Ectodermal cell (in vitro differentiated cells): ENCODE results near the gene MACC1.
"Not testable (repeated sequence)": the region's sequence is repeated elsewhere in the genome, so short reads cannot be mapped to it uniquely, and the experiment has no call there.

Experiments used
- H3K27ac ChIP-seq: 2 replicates; pipeline ENCODE4 v1.7.0; 2013; ENCODE audit warnings: mild to moderate bottlenecking, low read depth, low read length; ENCODE audit not compliant: insufficient read depth, poor library complexity, severe bottlenecking
- H3K27me3 ChIP-seq: 2 replicates; pipeline ENCODE4 v1.7.0; 2013; ENCODE audit warnings: mild to moderate bottlenecking, low read length; ENCODE audit not compliant: insufficient read depth, control insufficient read depth, poor library complexity, severe bottlenecking
- H3K36me3 ChIP-seq: one replicate; pipeline ENCODE4 v1.7.0; 2013; ENCODE audit warnings: low read length; ENCODE audit not compliant: control insufficient read depth, insufficient read depth
- H3K4me1 ChIP-seq: one replicate; pipeline ENCODE4 v1.7.0; 2013; ENCODE audit warnings: low read length; ENCODE audit not compliant: control insufficient read depth, insufficient read depth
- H3K4me3 ChIP-seq: 2 replicates; pipeline ENCODE4 v1.7.0; 2013; ENCODE audit warnings: low read depth, low read length, control low read depth; ENCODE audit not compliant: insufficient read depth
- H3K9me3 ChIP-seq: 2 replicates; pipeline ENCODE4 v1.7.0; 2013; ENCODE audit warnings: mild to moderate bottlenecking, low read length, moderate library complexity; ENCODE audit not compliant: control insufficient read depth
- WGBS, 2 experiments: methylation state at CpG; one replicate each; pipeline ENCODE4 v1.1.7; 2013; ENCODE audit warnings: missing lambda C conversion rate in 2 of 2; 5-methylcytosine and 5-hydroxymethylcytosine counted together

The MACC1 gene

DNA sequence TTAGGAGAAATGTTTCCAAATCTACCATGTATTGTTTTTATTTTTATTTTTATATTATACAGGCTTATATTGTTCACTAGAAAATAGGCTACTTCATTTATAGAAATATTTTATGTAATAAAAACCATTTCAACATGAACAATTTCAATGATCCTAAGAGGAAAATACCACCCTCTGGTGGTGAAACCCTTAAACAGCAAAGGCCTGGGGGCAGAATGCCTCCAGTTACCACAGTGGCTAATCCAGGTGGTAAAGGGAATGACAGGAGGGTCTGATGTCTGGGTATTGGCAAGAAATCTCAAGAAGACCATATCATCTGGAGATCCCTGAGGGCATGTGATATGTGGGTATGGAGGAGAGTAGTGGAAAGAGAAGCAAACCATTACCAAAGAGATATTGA lies 19.3 kb downstream of the MACC1 start:
- H3K9me3 ChIP-seq = no peaks in the 10 kb centered on the region
- no peaks in the 10 kb centered on the region for H3K27me3 ChIP-seq
- H3K4me3 ChIP-seq = no peak overlapping the region
- H3K36me3 ChIP-seq = no peaks in the 10 kb centered on the region
- H3K4me1 ChIP-seq = no peaks in the 10 kb centered on the region
- no peak overlapping the region for H3K27ac ChIP-seq

DNA sequence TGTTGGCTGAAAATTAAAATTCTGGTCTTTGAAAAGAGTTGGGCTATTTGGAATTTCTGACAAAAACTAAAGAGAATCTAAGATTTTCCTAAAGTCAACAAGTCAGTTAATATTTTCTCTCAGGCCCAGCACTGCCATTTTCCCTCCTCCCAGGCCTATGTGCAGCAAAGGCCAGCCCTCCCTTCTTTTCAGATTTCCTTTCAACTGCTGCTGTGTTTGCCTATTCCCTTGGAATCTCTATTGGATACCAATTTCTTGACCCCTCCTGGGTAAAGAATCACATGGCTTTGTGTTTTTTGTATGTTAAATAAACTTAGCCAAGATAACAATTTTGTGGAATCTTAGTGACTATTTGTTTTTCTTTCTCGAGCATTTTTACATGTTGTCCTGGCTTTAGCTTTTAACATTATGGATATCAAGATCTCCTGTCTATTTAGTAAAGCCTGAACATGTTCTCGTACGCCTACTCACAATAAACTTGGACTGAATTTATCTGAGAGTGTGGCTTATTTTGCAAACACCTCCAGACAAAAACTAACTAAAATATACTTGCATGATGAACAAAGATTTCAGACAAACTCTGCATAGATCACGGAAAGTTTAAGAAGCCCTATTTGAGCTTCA lies 19.9 kb downstream of the MACC1 start:
- Histone ChIP-seq H3K36me3 (no peaks in the 10 kb centered on the region), H3K27ac (no peak overlapping the region), H3K4me1 (no peaks in the 10 kb centered on the region), H3K4me3 (no peak overlapping the region), H3K9me3 (no peaks in the 10 kb centered on the region), H3K27me3 (no peaks in the 10 kb centered on the region)
- 93 to 94% methylated on average over 4 of the region's 4 CpGs for WGBS, 2 experiments

DNA sequence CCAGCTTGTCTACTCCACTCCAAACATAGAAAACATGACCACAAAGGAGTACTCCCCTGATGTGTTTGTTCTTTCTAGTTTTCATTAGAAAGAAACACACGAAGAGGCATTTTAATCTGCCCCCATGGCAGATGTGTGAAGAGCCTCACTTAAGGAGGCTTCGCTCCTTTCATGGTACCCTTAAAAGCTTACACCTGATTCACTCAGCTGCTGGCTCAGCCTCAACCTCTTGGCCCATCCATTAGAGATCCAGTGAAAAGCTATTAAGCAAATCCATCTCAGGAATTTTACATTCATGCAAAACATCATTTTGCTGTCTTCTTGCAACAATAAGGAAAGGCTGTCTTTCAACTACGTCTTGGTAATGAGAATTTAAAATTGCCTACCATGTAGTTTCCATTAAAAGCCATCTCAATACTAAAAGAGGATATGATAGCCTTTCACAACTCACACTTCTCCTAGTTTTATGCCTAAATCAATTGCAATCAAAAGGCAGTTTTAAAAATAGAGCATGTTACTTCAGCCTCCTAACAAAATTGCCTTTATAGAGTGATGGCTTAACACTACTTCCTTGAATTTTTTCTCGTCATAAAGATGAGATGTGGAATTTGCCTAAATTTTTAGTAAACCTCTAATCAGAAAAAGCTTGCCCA lies 22.7 kb downstream of the MACC1 start:
- WGBS, 2 experiments = 81 to 82% methylated on average over 4 of the region's 4 CpGs

DNA sequence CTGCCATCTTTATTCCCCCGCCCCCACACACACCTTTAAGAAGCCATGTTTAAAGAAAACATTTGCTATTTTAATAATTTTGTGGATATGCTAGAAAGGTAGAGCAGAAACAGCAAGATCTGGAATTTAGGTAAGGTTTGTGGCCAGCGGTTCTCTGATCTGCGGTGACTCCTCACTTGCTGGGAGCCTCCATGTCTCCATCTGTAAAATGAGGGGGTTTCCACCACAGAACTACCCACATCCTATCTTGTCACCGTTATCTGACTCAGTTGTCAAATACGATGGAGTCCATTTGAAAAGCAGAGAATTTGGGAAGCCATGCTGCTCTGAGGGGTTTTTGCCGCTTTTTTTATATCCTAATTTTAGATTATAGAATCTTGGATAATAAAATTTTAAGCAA lies 23.3 kb downstream of the MACC1 start:
- no peak overlapping the region for H3K27ac ChIP-seq
- H3K4me3 ChIP-seq = no peak overlapping the region
- H3K9me3 ChIP-seq = no peaks in the 10 kb centered on the region
- H3K4me1 ChIP-seq = no peaks in the 10 kb centered on the region
- 95 to 100% methylated on average over 4 to 5 of the region's 6 CpGs for WGBS, 2 experiments
- no peaks in the 10 kb centered on the region for H3K27me3 ChIP-seq
- no peaks in the 10 kb centered on the region for H3K36me3 ChIP-seq

More for the DNA sequence above, 22.7 kb downstream of the MACC1 start:
- Histone ChIP-seq H3K27ac (no peak overlapping the region), H3K27me3 (no peaks in the 10 kb centered on the region), H3K4me1 (no peaks in the 10 kb centered on the region), H3K36me3 (no peaks in the 10 kb centered on the region), H3K4me3 (no peak overlapping the region), H3K9me3 (no peaks in the 10 kb centered on the region)

DNA sequence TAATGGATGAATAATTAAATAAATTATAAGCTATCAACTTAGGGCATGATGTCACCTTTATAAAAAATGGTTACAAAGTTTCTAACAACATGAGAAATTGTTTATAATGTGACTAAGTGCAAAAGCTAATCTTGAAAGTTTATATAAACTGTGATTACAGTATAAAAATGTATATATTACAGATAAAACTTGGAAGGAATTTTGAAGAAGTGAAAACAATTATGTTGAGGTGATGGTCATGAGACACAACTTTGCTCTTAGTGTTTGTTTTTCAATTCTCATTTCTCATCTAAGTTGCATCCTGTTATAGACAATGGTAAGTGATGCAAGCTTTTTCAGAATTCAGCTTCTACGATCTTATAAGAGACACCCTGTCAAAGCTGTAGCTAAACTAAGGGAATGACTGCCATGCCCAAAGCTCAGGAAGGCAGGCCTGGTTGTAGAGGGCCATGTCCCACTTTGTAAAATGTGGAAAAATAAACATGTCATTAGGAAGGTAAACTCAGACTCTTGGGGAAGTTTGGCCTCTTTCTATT lies 23.9 kb downstream of the MACC1 start:
- H3K4me3 ChIP-seq = no peak overlapping the region
- no peaks in the 10 kb centered on the region for H3K9me3 ChIP-seq
- H3K4me1 ChIP-seq = no peaks in the 10 kb centered on the region
- 95 to 96% methylated on average over 1 of the region's 1 CpG for WGBS, 2 experiments
- H3K27me3 ChIP-seq = no peaks in the 10 kb centered on the region
- H3K27ac ChIP-seq = no peak overlapping the region
- H3K36me3 ChIP-seq = no peaks in the 10 kb centered on the region

DNA sequence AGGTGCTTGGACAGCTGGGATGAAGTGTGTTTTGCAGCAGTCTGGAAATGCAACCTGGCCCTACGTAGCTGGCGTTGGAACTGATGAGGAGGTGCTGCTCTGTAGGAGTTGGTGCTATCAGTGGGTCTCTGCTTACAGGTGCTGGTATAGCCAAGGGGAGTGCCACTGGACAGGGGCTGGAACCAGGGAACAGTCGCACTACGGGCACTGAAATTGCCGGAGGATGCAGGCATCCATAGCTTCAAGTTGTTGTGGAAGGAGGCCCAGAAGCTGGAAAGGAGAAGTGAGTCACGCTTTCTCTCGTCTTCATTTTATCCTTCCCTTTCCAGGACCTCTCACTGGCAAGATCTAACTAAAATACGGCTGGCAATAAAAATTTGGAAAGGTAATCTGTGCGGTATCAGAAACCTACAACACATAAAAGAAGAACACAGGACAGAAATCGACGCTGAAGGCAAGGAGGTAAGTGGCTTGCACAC lies 25.8 kb downstream of the MACC1 start:
- Histone ChIP-seq H3K4me1 (no peaks in the 10 kb centered on the region), H3K9me3 (no peaks in the 10 kb centered on the region), H3K36me3 (no peaks in the 10 kb centered on the region), H3K27ac (no peak overlapping the region), H3K4me3 (no peak overlapping the region), H3K27me3 (no peaks in the 10 kb centered on the region)
- WGBS, 2 experiments = 97 to 98% methylated on average over 10 to 11 of the region's 11 CpGs

DNA sequence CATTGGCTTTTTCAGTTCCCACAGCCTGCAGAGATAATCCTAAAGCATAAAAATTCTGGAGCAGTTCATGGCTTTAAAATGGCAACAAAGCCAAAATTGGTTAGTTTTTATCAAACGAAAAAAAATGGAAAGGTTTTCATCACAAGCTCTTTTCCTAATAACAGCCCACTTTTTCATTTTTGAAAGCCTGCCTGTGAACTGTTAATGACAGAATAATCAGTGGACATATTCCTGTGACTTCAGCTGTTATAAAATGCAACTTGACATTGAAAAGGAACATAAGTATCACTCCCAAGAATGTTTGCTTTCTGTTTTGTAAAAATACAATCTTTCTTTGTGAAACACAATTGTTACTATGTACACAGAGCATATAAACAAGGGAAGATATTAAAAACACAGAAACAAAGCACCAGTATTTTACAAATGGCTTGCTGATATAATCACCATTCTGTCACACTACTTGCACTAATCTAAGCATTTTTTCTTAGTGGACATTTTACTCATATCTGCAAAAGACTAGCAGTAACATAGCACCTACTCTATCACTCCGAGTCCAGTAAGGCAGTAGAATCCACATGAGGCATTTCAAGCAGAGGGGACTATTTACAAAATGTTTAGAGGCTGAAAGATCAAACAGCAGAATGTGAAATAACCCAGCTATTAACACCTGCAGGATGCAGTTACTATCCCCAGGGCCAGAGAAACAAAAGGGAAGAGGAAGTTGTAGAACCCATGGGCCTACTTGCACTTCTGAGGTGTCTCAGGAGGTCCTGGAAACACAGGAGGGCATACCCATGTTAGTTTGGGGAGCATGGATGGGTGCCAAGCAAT lies 26.4 kb downstream of the MACC1 start:
- Histone ChIP-seq H3K27ac (no peak overlapping the region), H3K4me3 (no peak overlapping the region), H3K4me1 (no peaks in the 10 kb centered on the region), H3K36me3 (no peaks in the 10 kb centered on the region), H3K9me3 (no peaks in the 10 kb centered on the region), H3K27me3 (no peaks in the 10 kb centered on the region)
- 92 to 100% methylated on average over 2 of the region's 2 CpGs for WGBS, 2 experiments

DNA sequence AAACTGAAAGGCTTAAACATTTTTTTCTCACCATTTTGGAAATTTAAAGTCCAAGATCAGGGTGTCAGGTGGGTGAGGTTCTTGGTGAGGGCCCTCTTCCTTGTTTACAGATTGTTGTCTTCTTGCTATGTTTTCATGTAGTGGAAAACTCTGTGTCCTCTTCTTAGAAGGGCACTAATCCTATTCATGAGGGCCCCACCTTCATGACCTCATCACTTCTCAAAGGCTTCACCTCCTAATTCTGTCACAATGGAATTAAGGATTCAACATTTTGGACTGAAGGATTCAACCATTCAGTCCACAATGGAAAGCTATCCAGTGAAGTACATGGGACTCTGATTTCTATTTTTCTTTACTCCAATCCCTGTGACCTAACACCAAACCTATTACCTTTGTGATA lies 27.3 kb downstream of the MACC1 start:
- H3K9me3 ChIP-seq = no peaks in the 10 kb centered on the region
- H3K27ac ChIP-seq = no peak overlapping the region
- H3K36me3 ChIP-seq = no peaks in the 10 kb centered on the region
- no peaks in the 10 kb centered on the region for H3K27me3 ChIP-seq
- H3K4me1 ChIP-seq = no peaks in the 10 kb centered on the region
- no peak overlapping the region for H3K4me3 ChIP-seq

DNA sequence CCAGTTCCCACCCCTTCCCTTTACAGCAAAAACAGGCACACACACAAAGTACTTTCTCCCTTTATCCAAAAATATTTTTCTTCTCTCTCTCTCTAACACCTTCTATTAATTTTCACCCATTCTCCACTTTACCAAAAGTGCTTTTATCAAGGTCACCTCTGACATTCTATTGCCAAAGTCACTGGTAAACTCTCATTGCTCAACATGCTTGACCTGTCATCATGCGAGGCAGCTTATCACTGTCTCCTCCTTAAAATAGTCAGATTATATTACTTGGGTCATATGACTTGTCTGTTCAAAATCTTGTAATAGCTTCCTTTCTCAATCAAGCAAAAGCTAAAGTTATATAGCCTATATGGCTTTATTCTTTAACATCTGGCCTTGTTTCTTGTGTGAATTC lies 28.6 kb downstream of the MACC1 start:
- Histone ChIP-seq H3K27me3 (no peaks in the 10 kb centered on the region), H3K36me3 (no peaks in the 10 kb centered on the region), H3K27ac (no peak overlapping the region), H3K4me3 (no peak overlapping the region), H3K9me3 (no peaks in the 10 kb centered on the region), H3K4me1 (no peaks in the 10 kb centered on the region)
- 92 to 100% methylated on average over 1 of the region's 1 CpG for WGBS, 2 experiments

DNA sequence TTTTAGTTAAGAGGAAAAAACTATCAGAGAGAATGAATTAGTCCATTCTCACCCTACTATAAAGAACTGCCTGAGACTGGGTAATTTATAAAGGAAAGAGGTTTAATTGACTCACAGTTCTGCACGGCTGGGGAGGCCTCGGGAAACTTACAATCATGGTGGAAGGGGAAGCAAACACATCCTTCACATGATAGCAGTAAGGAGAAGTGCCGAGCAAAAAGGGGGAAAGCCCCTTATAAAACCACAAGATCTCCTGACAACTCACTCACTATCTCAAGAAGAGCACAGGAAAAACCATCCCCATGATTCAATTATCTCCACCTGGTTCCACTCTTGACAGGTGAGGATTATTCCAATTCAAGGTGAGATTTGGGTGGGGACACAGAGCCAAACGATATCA lies 29.3 kb downstream of the MACC1 start:
- H3K4me1 ChIP-seq, H3K4me3 ChIP-seq, H3K27ac ChIP-seq, H3K27me3 ChIP-seq, H3K9me3 ChIP-seq, H3K36me3 ChIP-seq: not testable (repeated sequence)
- 88 to 95% methylated on average over 4 of the region's 4 CpGs for WGBS, 2 experiments
